Measurements from ENCODE around the gene TDRD10.

The TDRD10 gene

DNA sequence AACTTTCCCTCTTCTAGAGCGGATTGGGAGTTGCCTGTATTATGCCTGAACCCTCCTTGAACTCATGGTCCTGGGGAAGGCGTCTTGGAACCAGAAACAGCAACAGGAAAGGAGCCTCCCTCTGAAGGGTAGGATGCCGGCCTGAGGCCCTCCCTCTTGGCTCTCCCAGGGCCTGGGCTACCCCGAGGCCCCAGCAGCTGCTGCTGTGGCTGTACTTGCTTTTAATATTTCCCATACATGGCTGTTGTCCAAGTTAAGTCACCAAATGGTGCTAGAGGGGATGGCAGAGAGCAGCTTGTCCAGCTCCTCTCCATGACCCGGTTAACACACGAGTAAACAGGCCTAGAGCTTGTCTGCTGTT lies 76.0 kb downstream of the TDRD10 start:
- DNase-seq (ENCODE audit: low spot score) = no peak

GRCh38 chr1:154579374-154579773 lies 77.4 kb downstream of the TDRD10 start:
- DNase-seq (ENCODE audit: low spot score) = no peak

DNA sequence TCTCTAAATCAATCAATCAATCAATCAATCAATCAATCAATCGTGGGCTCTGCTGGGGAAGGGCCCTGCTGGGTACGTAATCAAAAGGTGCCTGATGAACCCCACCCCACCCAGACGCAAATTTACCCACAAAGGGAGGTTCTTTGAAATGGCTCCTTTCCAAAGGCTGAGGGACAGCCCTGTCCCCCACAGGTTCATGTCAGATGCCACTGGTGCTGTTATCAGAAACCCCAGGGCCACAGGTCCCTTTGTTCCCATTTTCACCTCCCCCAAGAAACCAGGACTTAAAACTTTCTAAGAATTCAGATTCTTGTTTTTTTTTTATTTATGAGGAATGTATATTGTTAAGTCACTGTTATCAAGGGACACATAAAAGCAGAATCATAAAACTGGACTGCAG lies 79.7 kb downstream of the TDRD10 start:
- DNase-seq (ENCODE audit: low spot score) = no peak

DNA sequence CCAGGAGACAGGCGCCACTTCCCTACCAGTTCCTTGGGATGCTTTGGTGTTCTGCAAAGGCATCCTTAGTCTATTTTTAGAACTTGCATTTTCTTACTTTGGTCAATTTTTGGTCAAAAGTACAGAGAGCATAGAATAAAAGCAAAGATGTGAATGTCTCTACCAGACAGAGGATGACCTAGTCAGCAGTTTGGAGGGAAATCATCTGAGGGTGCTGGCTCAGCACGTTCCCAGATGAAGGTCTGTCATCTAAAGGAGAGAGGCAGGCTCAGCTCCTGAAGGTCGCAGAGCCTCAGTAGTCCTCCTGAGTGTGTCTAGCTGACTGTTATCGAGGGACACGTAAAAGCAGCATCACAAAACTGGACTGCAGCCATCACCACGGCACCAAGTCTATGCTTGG lies 80.9 kb downstream of the TDRD10 start:
- no peak for DNase-seq (ENCODE audit: low spot score)

DNA sequence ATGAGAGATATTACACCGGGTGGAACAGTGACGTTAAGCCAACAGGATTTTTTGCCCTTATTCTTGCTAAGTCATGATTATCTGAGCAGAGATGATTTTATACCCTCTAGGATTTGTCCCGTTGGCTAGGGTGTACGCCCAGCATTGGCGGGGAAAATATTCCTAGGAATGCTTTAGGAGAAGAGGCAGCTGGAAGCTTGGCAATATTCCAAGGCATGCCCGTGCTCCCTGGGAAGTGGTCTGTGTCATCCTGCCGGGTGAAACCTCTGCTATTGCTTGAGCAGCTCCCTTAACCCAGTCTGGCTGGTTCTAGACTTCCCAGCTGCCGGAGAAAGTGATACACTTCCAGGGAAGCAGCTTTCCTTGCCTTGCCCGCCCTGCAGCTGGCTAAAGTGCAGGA lies 81.8 kb downstream of the TDRD10 start:
- peak; percentile 45 for DNase-seq (ENCODE audit: low spot score)

DNA sequence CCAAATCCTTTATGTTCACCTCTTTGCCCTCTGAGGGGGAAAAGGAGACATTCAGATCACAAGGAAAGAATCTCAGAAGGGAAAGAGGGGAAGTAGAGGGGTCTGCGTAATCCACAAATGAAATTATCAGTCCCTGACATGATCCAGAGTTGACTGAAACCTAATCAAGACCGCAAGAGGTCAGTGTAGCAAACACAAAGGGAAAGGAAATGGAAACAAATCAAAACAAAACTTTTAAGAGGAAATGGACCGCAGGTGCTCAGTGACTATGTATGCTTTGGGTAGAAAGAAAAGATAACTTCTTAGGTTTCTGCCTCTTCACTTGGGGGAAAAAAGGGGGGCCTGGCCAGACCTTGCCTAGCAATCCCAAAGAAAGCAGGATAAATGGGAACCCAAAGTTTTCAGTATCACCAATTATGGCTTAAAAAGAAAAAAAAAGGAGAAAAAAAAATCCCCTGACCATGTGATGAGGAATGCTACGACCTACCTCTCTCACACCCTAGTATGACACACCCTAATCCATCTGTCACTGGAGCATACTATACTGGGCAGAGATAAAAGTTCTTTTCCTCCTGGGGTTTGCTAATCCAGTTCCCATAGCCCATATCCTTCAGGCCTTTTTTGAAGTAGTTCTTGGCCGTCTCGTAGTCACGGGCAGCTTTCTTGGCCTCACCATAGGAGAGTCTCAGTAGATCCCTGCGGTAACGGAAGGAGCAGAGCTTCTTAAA lies 82.4 kb downstream of the TDRD10 start:
- DNase-seq (ENCODE audit: low spot score) = no peak

DNA sequence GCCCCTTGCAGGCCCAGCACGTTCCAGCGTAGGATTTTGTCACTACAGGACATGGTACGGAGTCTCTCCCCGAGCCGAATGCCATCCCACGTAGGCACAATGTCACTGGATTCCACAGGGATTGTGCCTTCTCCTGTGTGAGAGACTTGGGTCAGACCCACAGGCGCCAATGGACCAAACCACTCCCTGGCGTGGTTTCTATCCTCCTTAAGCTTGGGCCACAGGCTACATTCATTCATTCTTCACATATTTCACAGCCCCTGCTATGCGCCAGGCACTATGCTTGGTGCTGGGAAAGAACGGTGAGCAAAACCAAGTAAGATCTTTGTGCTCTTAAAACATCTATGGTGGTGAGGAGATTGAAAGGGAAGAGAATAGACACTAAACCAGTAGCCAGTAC lies 84.2 kb downstream of the TDRD10 start:
- DNase-seq (ENCODE audit: low spot score) = no peak

- no peak for DNase-seq (ENCODE audit: low spot score)
Observed at GRCh38 chr1:154586641-154587040, 84.6 kb downstream of the TDRD10 start.

DNA sequence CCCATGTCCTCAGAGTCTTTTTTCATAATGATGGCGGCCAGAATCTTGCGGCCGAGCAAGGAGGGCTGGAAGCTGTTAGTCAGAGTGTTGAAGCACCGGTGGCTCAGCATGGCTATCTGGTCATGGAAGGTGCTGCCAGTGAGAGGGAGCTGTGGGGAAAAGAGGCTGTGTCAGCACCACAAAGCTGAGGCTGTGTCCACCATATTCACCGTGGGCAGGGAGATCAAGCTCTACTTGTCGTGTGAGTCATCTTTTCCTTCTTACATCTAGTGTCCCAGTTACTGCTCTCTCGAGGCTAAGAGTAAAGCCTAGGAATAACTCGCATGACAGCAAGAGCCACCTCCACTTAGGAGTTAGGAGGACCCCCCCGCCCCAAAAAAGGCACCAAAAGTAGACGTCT lies 87.8 kb downstream of the TDRD10 start:
- DNase-seq (ENCODE audit: low spot score) = no peak

DNA sequence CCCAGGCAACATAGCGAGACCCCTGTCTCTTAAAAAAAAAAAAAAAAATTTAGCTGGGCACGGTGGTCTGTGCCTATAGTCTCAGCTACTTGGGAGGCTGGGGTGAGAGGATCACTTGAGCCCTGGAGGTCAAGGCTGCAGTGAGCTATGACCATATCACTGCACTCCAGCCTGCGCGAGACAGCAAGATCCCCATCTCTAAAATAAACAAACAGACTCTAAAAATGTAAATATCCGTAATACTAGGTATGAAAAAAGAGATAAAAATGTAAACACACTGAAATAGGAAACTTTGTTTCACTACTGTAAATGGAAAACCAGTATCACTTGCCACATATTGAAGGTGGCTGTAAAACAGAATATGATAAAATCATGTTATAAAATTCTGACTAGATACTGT lies 88.7 kb downstream of the TDRD10 start:
- no peak for DNase-seq (ENCODE audit: low spot score)

DNA sequence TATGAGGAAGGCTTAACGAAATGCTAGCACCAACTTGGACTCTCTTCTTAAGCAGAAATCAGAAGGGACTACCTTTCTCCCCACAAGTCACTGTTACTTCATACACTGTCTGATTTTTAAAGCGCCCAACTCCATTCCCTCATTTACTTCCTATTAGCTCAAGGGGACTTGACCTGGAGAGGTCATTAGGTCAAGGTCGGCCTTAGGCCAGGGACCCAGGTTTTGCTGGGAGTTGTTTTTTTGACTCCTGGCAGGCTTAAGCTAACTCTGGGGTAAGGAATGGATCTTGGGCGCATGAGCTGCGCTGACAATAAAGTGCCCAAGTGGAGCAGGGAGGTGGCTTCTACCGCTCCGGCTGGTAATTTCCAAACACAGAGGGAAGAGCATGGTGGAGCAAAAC lies 89.2 kb downstream of the TDRD10 start:
- DNase-seq (ENCODE audit: low spot score) = no peak

DNA sequence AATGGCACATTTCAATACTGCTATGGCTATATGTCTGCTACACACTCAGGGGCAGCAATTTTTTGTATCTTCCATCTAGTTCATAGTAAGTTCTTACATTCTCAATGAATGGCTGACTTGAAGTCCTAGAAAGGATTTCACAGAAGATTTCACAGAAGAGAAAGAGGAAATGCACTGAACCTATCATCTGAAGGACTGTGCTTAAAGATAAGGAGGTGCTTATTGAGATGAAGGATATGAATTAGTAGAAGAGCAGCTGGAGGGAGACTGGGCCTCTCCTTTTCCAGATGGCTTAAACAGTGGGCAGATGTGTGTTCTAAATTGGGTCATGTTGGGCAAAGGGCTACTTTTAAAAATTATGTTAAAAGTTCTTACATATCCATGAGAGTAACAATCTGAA lies 91.4 kb downstream of the TDRD10 start:
- DNase-seq (ENCODE audit: low spot score) = no peak

GRCh38 chr1:154594811-154595210 lies 92.8 kb downstream of the TDRD10 start:
- no peak for DNase-seq (ENCODE audit: low spot score)

- DNase-seq (ENCODE audit: low spot score) = no peak
Observed at GRCh38 chr1:154595621-154596020, 93.6 kb downstream of the TDRD10 start.

Measured in kidney capillary endothelial cell (primary cell).